Subcutaneous adipose tissue (tissue), 4 donors: ENCODE results near the gene SLX4. TPM values are rescaled to one million over a fixed set of nuclear protein-coding genes. Genes with fewer than 3 reads are reported as not detected.

Source experiments
- total RNA-seq, 4 donors: library from RNA; depleted of rRNA; stranded (reverse); fragments of >200 nt; gene quantifications; one replicate each; pipeline ENCODE4 v1.1.0, GENCODE V29; 2016
- TF ChIP-seq, protein P1 (sequence below): fragments of 450-650 bp; IDR thresholded peaks from one replicate; pipeline ENCODE4 v1.5.1; 2016; ENCODE audit warnings: low read depth, mild to moderate bottlenecking, control low read depth, antibody characterized with exemption, moderate library complexity

SLX4 gene
- total RNA-seq, 4 donors from 2014 or later, result 2.4 to 3.8 (median 2.8) TPM

DNA sequence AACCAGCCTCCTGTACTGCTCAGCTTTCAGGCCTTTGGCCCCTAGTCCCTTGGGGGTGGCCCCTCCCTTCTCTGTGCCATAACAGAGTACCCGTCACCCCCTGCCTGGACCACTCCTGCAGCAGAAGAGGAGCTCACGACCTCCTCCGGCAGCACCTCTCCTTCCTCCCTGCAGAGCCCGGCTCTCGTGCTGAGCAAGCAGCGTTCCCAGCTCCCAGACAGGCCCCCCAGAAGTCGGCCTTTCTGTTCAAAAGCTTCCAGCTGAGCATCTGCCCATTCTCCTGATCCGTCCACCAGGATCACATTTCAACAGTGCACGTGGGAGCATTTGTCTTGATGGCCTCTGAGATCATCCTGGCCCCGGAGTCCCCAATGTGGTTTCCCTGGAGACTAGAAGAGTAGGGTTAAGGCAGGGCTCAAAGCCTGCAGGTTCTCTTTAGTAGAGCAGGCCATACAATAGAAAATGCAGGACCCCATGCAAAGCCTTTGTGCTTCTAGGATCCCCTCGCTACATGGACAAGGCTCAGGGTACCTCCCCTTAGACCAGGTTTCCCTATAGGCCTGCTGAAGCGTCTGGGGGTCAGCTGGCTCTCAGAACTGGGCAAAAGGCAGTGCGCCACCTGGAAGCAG lies 69.8 kb downstream of the SLX4 start:
- TF ChIP-seq, protein P1, sequence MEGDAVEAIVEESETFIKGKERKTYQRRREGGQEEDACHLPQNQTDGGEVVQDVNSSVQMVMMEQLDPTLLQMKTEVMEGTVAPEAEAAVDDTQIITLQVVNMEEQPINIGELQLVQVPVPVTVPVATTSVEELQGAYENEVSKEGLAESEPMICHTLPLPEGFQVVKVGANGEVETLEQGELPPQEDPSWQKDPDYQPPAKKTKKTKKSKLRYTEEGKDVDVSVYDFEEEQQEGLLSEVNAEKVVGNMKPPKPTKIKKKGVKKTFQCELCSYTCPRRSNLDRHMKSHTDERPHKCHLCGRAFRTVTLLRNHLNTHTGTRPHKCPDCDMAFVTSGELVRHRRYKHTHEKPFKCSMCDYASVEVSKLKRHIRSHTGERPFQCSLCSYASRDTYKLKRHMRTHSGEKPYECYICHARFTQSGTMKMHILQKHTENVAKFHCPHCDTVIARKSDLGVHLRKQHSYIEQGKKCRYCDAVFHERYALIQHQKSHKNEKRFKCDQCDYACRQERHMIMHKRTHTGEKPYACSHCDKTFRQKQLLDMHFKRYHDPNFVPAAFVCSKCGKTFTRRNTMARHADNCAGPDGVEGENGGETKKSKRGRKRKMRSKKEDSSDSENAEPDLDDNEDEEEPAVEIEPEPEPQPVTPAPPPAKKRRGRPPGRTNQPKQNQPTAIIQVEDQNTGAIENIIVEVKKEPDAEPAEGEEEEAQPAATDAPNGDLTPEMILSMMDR, result no peak

DNA sequence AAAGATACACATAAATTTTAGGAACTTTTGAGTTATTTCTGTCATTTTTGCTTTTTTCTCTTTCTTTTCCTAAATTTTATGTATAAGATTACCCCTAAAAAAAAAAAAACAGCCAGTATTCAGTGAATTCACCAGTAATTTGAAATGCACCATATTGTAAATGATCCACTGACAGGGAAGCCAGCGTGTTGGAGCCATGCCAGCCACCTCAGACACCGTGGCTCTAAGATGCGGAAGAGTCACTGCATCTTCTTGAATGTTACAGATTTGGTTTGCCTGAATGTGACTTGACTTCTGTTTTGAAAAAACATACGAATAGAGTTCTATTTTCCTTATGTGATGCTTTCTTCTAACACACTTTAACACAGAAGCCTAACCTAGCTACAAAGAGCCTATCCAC lies 73.2 kb downstream of the SLX4 start:
- TF ChIP-seq, protein P1, result no peak

DNA sequence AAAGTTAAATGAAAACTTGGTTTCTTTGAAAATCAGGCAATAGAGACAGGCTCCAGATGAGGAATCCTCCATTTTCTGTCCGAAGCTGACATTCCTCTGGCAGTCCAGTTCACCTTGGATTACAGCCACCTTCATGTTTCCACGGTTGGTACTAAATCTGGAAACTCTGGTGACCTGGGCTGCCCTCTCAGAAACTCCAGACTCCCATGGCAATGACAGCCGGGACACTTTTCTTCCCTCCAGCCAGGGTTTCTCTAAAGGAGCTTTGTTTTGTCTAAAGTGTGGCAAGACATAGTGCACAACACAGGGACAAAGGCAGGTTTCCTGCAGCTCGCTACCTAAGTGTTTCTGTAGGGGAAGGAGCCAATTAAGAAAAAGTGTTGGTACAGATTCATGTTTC lies 74.6 kb downstream of the SLX4 start:
- TF ChIP-seq, protein P1, result no peak

DNA sequence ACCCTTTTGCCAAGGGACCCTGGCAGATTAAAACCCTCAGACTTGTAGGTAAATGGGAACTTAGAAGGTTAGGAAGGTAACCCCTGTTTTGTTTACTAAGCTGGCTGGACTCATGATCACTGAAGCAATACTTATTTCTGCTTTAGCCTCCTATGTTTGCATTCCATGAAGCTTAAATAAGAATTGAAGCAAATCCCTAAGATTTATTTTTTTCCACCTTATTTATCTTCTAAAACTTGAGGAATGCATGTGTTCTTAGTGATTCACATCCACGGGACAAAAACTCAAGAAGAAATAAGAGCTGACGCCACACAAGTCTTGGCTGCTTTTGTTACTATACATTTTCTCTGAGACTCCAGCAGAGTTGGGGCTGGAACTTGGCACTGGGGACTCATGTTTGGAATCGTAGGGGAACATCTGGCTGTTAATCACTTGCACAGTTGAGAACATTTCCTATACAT lies 75.1 kb downstream of the SLX4 start:
- TF ChIP-seq, protein P1, result no peak

DNA sequence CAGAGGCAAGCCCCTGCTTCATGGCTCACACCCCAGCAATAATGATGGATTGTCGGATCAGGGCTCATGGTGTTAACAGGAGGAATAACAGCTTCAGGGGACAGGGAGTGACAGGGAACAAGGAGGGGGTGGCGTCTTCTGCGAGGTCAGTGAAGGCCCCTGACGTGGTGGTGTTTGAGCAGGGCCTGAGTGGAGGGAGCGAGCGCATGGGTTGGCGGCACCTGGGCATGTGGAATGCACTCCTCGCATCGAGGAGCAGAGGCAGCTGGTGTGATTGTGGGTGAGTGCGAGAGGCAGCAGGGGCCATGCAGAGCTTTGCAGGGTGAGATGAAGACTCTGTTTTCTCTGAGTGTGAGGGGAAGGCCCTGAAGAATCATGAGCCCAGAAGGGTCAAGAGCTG lies 77.3 kb downstream of the SLX4 start:
- TF ChIP-seq, protein P1, result no peak

DNA sequence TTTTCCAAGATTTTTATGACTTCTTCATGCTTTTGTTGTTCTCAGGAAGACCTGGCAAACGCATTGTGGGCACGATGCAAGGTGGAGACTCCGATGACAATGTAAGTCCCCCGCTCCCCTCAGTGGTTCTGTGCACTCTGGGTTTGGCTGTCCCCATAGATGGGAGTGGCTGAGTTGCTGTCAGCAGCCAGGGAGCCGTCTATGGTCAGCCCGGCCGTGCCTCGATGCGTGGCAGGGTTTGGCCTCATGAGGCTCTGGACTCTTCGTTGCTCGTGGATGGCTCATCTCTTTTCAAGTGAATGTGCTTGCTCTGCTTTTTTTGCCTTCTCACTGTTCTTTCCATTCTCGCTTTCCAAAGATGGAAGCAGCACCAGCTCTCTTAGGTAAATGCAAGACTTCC lies 78.7 kb downstream of the SLX4 start:
- TF ChIP-seq, protein P1, result no peak

Other genes starting within 250 kb of the SLX4 start
- 10 to 100 TPM in 3 of 4 donors, 1 to 10 TPM in 1; 9.0 to 15.4 (median 11.2) TPM for gene ZSCAN32, start 210.6 kb downstream of the SLX4 start, total RNA-seq
- 10 to 100 TPM in 2 of 4 donors, 1 to 10 TPM in 2; 7.3 to 17.1 (median 10.5) TPM for gene ZNF174, start 210.4 kb downstream of the SLX4 start, total RNA-seq
- 1 to 10 TPM; 1.9 to 2.5 (median 2.2) TPM for gene ZNF597, start 168.1 kb downstream of the SLX4 start, total RNA-seq
- gene NAA60, start 167.9 kb downstream of the SLX4 start, total RNA-seq, result 10 to 100 TPM; 17.6 to 43.0 (median 20.8) TPM
- gene C16orf90, start 116.1 kb downstream of the SLX4 start, total RNA-seq, result not detected
- 10 to 100 TPM; 11.6 to 24.7 (median 19.7) TPM for gene CLUAP1, start 110.6 kb downstream of the SLX4 start, total RNA-seq
- 1 to 10 TPM in 2 of 4 donors, under 1 TPM in 2; 0.49 to 1.5 (median 1.0) TPM for gene NLRC3, start 34.2 kb downstream of the SLX4 start, total RNA-seq
- gene DNASE1, start 43.1 kb upstream of the SLX4 start, total RNA-seq, result 10 to 100 TPM; 10.9 to 19.8 (median 15.6) TPM
- gene TRAP1, start 105.9 kb upstream of the SLX4 start, total RNA-seq, result 10 to 100 TPM; 40.1 to 89.7 (median 47.7) TPM